Activated T-cell treated with anti-CD3 and anti-CD28 coated beads for 48 hours (primary cell): ENCODE measurements around the gene RPL27A.

Source experiments
- DNase-seq: peaks from one replicate; pipeline ENCODE4 v3.0.0-alpha.2; 2020; ENCODE audit warnings: low read depth

RPL27A gene

DNA sequence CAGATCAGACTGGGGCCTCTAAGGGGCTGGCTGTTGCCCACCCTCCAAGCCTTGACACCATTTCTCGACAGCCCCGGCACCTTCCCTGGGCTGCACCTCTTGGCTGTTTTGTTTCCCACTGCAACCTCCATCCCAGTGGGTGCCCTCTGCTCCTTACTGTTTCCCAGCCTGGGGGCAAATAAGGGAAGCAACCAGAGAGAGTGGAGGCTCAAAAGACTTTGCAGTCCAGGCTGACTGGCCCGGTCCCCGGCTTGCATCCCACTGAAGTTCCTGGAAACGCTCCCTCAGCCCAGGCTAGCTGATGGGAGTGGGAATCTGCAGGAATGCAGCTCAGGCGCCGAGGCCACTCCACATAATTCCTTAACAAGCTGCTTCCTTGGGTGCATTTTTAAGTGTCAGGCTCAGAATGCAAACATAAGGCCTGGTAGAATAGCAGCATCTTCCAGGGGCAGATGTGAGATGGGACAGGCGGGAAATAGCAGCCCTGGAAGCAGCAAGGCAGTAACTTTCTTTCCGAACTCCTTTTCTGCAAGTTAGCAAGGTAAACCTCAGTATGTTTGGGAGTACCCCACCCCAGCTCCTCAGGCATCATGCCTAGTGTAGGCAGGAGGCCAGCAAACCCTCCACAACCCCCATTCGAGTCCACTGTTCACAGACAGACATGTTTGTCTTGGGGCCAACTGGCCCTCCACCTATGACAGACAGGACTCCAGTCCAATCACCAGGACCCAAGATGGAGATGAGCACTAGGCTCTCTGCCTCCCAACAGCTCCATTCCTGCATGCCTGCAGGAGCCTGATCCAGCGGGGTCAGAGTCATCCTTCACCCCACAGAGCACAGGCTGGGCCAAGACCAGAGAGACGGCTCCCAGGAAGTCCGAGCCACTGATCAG, 39.3 kb downstream of the RPL27A start:
- no peak for DNase-seq

- DNase-seq: no peak
Observed at GRCh38 chr11:8722809-8723208, 40.2 kb downstream of the RPL27A start.

DNA sequence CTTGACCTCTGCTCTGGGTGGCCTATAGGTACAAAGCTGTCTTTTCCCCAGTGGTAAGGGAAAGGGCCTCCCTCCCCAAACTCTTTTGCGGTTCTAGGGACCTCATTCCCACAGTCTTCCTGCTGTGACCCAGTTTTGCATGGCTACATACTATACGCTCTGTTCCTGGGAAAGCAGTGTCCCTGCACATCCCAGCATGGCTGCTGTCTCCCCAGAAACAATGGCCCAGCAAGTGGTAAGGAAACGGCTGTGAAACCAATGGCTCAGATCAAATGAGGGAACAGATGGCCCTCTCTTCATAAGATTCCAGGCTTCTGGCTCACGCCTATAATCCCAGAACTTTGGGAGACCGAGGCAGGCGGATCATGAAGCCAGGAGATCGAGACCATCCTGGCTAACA, 41.1 kb downstream of the RPL27A start:
- DNase-seq: no peak

DNA sequence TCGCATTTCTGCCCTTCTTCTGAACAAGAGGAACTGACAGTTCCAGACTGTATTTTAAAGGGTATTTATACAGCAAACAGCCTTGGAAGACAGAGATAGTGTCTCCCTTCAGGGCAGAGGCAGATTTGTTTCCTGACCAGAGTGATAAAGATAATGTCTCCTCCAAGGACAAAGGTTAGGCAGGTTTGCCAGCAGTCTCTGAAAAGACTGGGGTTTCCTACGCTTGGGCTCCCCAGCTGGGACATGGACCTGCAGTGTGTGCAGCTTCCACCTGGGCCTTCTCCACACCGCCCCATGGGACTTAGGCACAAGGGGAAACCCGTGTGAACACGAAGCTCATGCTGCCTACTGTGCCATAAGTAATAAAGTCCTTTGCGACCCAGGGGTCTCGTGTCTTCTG, 42.1 kb downstream of the RPL27A start:
- DNase-seq: no peak

DNA sequence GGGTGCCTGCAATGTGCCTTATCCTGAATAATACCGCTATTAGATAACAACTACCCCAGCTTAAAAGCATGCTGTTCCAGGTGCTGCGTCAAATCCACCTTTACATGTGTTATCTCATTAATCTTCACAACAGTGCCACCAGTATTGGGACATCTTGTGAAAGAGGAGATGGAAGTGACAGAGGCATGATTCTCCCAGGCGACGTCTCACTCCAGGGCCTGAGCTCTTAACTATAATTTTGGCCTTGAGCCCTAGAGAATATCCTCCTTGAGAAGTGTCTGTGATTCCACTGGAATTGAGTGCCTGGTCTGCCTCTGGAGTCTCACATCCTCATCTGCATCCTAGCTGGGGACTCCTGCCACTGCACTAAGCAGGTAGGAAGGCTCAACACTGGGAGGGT, 43.8 kb downstream of the RPL27A start:
- no peak for DNase-seq

DNA sequence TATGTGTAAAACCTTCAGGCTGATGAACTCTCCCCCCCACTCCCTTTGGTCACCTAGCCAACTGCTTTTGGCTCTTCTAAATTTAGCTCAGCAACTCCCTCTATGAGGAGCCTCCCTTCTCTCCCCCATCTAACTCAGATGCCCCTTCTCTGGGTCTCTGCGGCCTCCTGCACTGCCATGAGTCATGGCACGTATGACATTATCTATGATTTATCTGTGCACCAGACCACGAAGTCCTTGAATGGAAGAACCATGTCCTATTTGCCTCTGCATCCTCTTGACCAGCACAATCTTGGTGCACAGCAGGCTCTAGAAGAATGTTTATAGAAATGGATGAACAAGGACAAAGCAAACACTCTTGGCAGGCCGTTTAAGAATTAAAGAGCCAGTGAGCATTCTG, 46.0 kb downstream of the RPL27A start:
- DNase-seq: no peak

DNA sequence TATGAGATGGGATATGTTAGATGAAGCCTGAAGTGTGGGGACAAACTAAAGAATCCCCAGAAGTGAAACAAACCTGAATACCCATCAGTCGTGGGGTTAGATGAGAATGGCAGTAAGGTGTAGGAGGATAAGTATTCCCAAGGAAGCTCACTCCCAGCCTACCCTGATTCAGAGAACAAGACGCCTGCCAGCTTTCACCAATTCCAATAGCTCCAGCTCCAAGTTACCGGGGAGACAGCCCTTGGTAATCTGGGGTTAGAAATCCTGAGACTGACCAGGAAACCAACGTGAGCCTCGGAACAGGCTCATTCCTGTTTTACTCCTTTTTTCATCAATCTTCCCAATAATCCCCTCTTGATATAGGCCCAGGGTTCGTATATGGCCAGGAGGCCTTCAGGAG, 46.5 kb downstream of the RPL27A start:
- no peak for DNase-seq

DNA sequence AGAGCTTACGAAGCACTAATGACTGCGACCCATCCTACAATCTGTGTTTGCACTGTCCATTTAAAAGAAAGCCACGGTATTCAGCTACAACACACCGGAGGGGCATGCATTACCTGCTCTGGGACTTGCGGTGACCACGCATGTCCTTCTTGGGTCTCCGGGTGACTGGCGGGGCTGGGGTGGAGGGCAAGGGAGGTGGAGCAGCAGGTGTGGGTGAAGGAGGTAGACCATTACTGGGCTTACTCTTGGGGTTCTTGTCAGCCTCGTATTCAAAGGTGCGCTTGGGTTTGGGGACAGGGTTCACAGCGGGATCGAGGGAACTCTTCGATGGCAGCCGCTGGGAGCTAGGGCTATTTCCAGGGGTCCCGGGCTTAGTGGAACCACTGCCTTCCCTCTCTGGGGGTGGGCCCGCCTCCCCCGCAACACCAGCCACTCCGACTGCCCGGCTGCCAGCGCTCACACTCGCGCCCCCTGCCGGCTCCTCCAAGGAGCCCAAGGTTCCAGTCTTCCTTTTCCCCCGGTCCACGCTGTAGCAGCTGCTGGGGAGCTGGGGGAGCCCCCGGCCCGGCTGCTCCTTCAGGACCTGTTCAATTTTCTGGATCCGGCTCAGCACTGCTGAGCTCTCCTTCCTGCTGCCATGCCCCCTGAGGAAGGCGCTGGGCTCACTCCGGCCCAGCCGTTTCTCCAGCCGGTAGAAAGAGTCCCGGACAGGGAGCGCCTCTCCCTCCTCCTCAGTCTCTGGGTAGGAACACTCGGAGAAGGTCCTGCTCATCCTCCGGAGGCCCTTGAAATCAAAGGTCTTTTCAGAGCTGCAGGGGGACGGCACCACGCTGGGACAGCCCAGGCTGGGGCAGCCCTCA, 47.5 kb downstream of the RPL27A start:
- no peak for DNase-seq

DNA sequence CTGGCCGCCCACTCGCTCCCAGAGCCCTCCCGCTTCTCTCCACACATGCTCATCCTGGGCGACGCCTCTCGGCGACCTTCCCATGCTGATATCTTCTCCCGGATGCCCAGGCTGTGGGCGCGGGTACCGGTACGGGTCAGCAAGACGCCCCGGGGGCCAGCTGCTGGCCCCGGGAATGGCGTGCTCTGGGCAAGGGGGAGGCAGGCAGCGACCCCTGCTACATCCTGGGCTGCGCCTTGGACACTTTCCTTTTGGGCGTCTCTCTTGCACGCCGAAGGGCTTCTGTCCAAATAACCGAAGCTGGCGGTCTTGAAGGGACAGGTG, 48.1 kb downstream of the RPL27A start:
- DNase-seq: no peak

DNA sequence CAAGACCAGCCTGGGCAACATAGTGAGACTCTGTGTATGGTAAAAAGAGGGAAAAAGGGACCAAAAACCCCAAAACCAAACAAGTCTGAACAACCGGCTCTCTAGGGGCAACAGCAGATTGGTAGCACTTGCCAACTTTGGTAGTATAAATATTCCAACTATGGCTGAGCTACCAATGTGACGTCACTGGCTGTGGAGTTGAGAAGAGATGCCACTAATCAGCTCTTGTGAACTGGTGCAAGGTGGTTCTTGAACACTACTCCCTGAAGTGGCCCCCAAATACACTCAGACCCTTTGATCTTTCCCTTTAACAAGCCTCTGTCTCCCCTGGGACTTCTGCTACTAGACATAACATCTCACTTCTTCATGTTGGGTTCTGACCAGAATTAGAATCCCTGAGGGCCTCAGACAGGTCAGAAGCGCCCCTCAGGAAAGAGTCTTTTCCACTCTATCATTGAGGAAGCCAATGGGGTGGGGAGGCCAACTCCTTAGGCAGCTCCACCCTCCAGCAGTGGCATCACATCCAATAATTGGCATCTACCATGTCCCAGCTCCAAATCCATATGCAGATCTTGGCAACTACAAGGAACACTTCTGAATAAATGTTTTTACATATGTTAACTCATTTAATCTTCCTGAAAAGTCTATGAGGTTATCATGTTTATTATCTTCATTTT, 49.2 kb downstream of the RPL27A start:
- DNase-seq: no peak

GRCh38 chr11:8732324-8732670, 49.7 kb downstream of the RPL27A start:
- no peak for DNase-seq

- DNase-seq: no peak
Observed at GRCh38 chr11:8732748-8733241, 50.2 kb downstream of the RPL27A start.

DNA sequence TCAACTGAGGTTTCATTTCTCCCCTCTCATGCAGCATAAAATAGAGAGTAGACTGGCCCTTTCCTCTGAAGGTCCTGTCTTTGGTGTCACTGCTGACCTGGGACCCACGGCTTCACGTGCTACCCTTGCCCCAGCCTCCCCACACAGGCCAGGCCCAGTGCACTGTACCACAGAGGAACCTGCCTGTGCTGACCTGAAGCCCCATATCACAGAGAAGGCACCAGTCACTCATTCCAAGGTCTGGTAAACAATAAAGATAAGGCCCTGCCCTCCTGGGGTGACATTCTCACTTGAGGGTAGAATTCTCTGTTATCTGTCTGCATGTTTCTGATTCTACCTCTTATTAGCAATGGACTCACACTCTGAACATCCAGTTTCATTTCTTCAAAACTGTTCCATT, 51.3 kb downstream of the RPL27A start:
- DNase-seq: no peak

GRCh38 chr11:8735094-8735493, 52.5 kb downstream of the RPL27A start:
- no peak for DNase-seq

GRCh38 chr11:8739309-8739793, 56.8 kb downstream of the RPL27A start:
- no peak for DNase-seq
